ENCODE results near the gene CALHM3. TPM values are rescaled to one million over a fixed set of nuclear protein-coding genes. Genes with fewer than 3 reads are reported as not detected.

CALHM3 gene
- polyA plus RNA-seq, 1 donor from 2014 or later = not detected

- H3K27ac ChIP-seq (ENCODE audit: low read length) = no peak overlapping the region
- peaks cover 7% of the 10 kb centered on the region for H3K36me3 ChIP-seq (ENCODE audit: insufficient read depth, low read length)
- H3F3A ChIP-seq (ENCODE audit: insufficient read depth, low read length, poor library complexity, severe bottlenecking) = no peaks in the 10 kb centered on the region
- no peak overlapping the region for H2AFZ ChIP-seq (ENCODE audit: low read depth, low read length)
- H3K79me2 ChIP-seq (replicated peaks; ENCODE audit: insufficient read depth, low read length) = no peaks in the 10 kb centered on the region
- no peaks in the 10 kb centered on the region for H3K9me2 ChIP-seq (ENCODE audit: insufficient read depth, low read length)
- H3K27me3 ChIP-seq (ENCODE audit: insufficient read depth, low read depth, low read length) = no peaks in the 10 kb centered on the region
- no peak overlapping the region for H3K9ac ChIP-seq (ENCODE audit: low read length)
- no peaks in the 10 kb centered on the region for H4K20me1 ChIP-seq (ENCODE audit: insufficient read depth)
- no peak overlapping the region for H3K4me3 ChIP-seq (ENCODE audit: low read length)
- TF ChIP-seq MXI1 (conservative IDR thresholded peaks at IDR 0.05; ENCODE audit: poor library complexity, severe bottlenecking) = no peak
- no peak for TF ChIP-seq CTCF (IDR thresholded peaks at IDR 0.05; ENCODE audit: poor library complexity, severe bottlenecking)
- no peak for TF ChIP-seq EZH2 (IDR thresholded peaks at IDR 0.05; ENCODE audit: borderline replicate concordance, insufficient read depth, low read length, poor library complexity, severe bottlenecking)
- TF ChIP-seq SMC3 (conservative IDR thresholded peaks at IDR 0.05; ENCODE audit: poor library complexity) = no peak
- TF ChIP-seq, protein P1, sequence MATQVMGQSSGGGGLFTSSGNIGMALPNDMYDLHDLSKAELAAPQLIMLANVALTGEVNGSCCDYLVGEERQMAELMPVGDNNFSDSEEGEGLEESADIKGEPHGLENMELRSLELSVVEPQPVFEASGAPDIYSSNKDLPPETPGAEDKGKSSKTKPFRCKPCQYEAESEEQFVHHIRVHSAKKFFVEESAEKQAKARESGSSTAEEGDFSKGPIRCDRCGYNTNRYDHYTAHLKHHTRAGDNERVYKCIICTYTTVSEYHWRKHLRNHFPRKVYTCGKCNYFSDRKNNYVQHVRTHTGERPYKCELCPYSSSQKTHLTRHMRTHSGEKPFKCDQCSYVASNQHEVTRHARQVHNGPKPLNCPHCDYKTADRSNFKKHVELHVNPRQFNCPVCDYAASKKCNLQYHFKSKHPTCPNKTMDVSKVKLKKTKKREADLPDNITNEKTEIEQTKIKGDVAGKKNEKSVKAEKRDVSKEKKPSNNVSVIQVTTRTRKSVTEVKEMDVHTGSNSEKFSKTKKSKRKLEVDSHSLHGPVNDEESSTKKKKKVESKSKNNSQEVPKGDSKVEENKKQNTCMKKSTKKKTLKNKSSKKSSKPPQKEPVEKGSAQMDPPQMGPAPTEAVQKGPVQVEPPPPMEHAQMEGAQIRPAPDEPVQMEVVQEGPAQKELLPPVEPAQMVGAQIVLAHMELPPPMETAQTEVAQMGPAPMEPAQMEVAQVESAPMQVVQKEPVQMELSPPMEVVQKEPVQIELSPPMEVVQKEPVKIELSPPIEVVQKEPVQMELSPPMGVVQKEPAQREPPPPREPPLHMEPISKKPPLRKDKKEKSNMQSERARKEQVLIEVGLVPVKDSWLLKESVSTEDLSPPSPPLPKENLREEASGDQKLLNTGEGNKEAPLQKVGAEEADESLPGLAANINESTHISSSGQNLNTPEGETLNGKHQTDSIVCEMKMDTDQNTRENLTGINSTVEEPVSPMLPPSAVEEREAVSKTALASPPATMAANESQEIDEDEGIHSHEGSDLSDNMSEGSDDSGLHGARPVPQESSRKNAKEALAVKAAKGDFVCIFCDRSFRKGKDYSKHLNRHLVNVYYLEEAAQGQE (IDR thresholded peaks at IDR 0.05; ENCODE audit: borderline replicate concordance) = no peak
- no peak for TF ChIP-seq POLR2AphosphoS5 (IDR thresholded peaks at IDR 0.05)
- no peak for TF ChIP-seq RAD21 (conservative IDR thresholded peaks at IDR 0.05)
- TF ChIP-seq TAF1 (IDR thresholded peaks at IDR 0.05; ENCODE audit: low read depth) = no peak
- no peak for TF ChIP-seq EP300 (conservative IDR thresholded peaks at IDR 0.05; ENCODE audit: poor library complexity, severe bottlenecking)
- H3K4me2 ChIP-seq (ENCODE audit: low read length) = no peak overlapping the region
- H3K9me3 ChIP-seq (ENCODE audit: low read length) = no peaks in the 10 kb centered on the region
These were observed 30.3 kb downstream of the CALHM3 start for GRCh38 chr10:103448746-103449145.

DNA sequence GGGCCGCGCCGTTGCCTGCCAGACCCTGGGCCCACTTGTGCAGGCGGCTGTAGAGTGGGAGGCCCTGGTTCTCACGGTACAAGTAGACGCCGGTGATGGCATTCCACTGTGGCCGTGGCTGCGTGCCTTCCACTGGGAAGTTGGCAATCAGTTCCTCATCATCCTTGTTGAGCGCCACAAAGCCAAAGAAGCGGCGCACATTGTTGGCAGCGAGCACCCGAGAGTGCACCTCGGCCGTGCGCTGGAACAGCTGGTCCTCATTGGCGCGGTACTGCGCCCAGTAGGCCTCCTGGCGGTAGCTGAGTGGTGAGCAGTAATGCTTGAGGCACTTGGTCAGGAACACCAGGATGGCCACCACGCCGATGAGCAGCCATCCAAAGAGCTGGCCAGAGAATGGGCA, 31.9 kb downstream of the CALHM3 start:
- Histone ChIP-seq H3F3A (ENCODE audit: insufficient read depth, low read length, poor library complexity, severe bottlenecking) (no peaks in the 10 kb centered on the region), H3K9me2 (ENCODE audit: insufficient read depth, low read length) (no peaks in the 10 kb centered on the region), H3K9ac (ENCODE audit: low read length) (no peak overlapping the region), H3K4me3 (ENCODE audit: low read length) (no peak overlapping the region), H4K20me1 (ENCODE audit: insufficient read depth) (no peaks in the 10 kb centered on the region), H3K79me2 (replicated peaks; ENCODE audit: insufficient read depth, low read length) (no peaks in the 10 kb centered on the region), H2AFZ (ENCODE audit: low read depth, low read length) (no peak overlapping the region), H3K27ac (ENCODE audit: low read length) (no peak overlapping the region), H3K36me3 (ENCODE audit: insufficient read depth, low read length) (peaks cover 7% of the 10 kb centered on the region), H3K27me3 (ENCODE audit: insufficient read depth, low read depth, low read length) (no peaks in the 10 kb centered on the region), H3K9me3 (ENCODE audit: low read length) (no peaks in the 10 kb centered on the region), H3K4me2 (ENCODE audit: low read length) (no peak overlapping the region)
- TF ChIP-seq, protein P1 (IDR thresholded peaks at IDR 0.05; ENCODE audit: borderline replicate concordance) = no peak
- TF ChIP-seq TAF1 (IDR thresholded peaks at IDR 0.05; ENCODE audit: low read depth) (no peak), CTCF (IDR thresholded peaks at IDR 0.05; ENCODE audit: poor library complexity, severe bottlenecking) (no peak), EP300 (conservative IDR thresholded peaks at IDR 0.05; ENCODE audit: poor library complexity, severe bottlenecking) (no peak), MXI1 (conservative IDR thresholded peaks at IDR 0.05; ENCODE audit: poor library complexity, severe bottlenecking) (no peak), SMC3 (conservative IDR thresholded peaks at IDR 0.05; ENCODE audit: poor library complexity) (no peak), EZH2 (IDR thresholded peaks at IDR 0.05; ENCODE audit: borderline replicate concordance, insufficient read depth, low read length, poor library complexity, severe bottlenecking) (no peak), RAD21 (conservative IDR thresholded peaks at IDR 0.05) (no peak), POLR2AphosphoS5 (IDR thresholded peaks at IDR 0.05) (no peak)
